KBM-7 (cell line): ENCODE data around the gene PRDX2.

Experiments used
- DNase-seq: peaks from one replicate; pipeline ENCODE4 v3.0.0-alpha.2; 2015
- in situ Hi-C: fragments of 300-500 bp; cut with MboI; formaldehyde crosslinking; loops from 2 replicates; pipeline ENCODE4 v1.14.3; 2020; ENCODE audit warnings: low sequenced_read_pairs, low pct_unique_long_range_greater_than_20kb, mixed read lengths

PRDX2 gene

GRCh38 chr19:12784394-12784870, 17.2 kb downstream of the PRDX2 start:
- in situ Hi-C loops, result no loop called here

DNA sequence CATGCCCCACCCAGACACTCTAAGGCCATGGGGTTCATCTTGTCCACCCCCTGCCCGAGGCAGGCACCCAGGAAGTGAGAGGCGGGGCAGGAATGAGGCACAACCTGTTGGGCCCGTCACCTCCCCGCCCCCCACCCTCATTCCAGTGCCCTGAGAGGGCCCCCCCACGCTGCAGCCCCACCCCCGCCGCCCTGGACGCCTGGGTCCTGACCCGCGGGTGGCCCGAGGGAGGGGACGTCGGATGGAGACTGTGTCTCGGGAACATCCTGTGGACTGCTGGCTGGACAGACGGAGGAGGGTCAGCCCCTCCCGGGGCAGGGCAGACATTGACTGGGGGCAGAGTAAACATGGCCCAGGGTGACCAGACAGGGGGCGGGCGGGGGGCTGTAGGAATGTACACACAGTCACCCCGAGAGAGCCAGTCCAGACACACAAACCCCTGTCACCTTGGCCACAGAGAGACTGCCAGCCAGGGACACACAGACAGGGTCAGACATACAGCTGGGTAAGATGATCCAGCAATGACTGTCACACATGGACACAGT, 17.7 kb downstream of the PRDX2 start:
- in situ Hi-C loops, result no loop called here
- DNase-seq, result no peak

More at GRCh38 chr19:12784394-12784870, 17.2 kb downstream of the PRDX2 start:
- no peak for DNase-seq

GRCh38 chr19:12783291-12783848, 18.2 kb downstream of the PRDX2 start:
- DNase-seq, result no peak
- in situ Hi-C loops, result no loop called here

- in situ Hi-C loops, result no loop called here
- peak; percentile 77 for DNase-seq
Measured at GRCh38 chr19:12782424-12783290, 18.9 kb downstream of the PRDX2 start.

GRCh38 chr19:12782174-12782423, 19.5 kb downstream of the PRDX2 start:
- in situ Hi-C loops, result no loop called here
- DNase-seq, result no peak

- DNase-seq, result peak; percentile 29
- in situ Hi-C loops, result no loop called here
Measured at GRCh38 chr19:12779162-12779993, 22.2 kb downstream of the PRDX2 start.

GRCh38 chr19:12778905-12779161, 22.8 kb downstream of the PRDX2 start:
- no peak for DNase-seq
- in situ Hi-C loops, result no loop called here

GRCh38 chr19:12778017-12778904, 23.3 kb downstream of the PRDX2 start:
- in situ Hi-C loops, result no loop called here
- DNase-seq, result peak; percentile 54

DNA sequence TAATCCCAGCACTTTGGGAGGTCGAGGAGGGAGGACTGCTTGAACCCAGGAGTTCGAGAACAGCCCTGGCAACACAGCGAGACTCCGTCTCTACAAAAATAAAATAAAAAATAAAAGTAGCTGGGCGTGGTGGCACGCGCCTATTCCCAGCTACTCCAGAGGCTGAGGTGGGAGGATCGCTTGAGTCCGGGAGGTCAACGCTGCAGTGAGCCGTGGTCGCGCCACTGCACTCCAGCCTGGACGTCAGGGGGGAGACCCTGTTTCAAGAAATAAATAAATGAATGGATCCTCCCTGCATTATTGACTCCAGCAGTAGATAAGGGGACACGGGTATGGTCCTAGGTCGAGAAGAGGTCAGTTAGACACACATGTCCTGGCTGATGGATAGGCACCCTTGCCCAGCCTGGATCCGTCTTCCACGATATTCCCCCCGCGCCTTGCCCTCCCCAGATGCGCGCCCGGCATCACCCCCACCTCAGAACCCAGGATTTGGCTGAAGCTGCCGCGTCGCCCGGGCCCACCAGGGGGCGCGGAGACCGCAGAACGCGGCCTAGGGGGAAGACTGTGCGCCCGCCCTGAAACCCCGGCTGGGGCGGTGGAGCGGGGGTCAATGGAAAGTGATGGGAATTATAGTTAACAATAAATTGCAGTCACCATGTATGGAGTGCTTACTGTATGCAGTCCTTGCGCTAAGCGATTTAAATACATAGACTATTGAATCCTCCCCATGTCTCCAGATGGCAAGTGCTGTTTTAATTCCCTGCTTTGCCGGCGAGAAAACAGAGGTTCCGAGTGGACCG, 24.2 kb downstream of the PRDX2 start:
- in situ Hi-C loops, result no loop called here

GRCh38 chr19:12774588-12775555, 26.7 kb downstream of the PRDX2 start, which contains the start of gene HOOK2:
HOOK2 (minus strand) TSS chr19:12775552; CDS start chr19:12775449, 103 bp downstream.
- DNase-seq, result no peak

More for the DNA sequence above, 24.2 kb downstream of the PRDX2 start:
- peak; percentile 83 for DNase-seq

GRCh38 chr19:12773571-12773970, 28.0 kb downstream of the PRDX2 start:
- in situ Hi-C loops, result no loop called here
- peak; percentile 39 for DNase-seq

More at GRCh38 chr19:12774588-12775555, 26.7 kb downstream of the PRDX2 start, which contains the start of gene HOOK2:
- in situ Hi-C loops, result no loop called here

DNA sequence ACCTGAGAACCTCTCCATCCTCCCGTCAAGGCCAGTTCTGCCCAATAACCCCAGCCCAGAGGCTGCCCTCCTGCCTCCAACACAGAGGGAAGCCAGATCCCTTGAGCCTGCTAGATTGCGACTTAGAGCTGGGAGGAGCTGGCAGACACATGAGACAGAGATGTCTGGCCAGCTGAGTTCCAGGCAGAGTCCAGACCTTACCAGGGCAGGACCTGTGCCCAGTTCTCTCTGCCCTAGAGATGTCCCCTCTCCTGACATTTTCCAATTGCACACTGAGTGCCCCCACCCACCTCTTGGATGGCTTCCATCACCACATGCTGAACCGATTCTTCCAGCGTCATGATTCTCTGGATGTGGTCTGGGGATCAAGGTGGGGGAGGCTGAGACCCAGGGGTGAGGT, 29.3 kb downstream of the PRDX2 start:
- DNase-seq, result no peak
- in situ Hi-C loops, result no loop called here

DNA sequence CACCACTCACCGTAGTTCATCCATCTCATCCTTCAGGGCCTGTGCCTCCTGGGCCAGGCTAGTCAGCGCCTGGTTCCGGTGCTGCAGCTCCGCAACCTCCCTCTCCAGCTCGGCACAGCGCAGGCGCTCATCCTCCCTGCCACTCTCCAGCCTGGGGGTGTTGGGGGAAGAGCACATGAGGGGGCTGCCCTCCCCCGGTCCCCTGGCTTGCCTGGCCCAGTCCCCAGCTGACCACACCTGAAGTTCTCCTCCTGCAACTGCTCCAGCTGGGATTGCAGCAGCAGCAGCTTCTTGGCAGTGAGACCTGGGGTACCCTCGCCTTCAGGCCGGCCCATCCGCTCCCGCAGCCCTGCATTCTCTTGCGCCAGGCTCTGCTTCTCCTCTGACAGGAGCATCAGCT, 30.7 kb downstream of the PRDX2 start:
- in situ Hi-C loops, result no loop called here

GRCh38 chr19:12769689-12770088, 31.9 kb downstream of the PRDX2 start:
- no peak for DNase-seq

More for the DNA sequence above, 30.7 kb downstream of the PRDX2 start:
- DNase-seq, result no peak

DNA sequence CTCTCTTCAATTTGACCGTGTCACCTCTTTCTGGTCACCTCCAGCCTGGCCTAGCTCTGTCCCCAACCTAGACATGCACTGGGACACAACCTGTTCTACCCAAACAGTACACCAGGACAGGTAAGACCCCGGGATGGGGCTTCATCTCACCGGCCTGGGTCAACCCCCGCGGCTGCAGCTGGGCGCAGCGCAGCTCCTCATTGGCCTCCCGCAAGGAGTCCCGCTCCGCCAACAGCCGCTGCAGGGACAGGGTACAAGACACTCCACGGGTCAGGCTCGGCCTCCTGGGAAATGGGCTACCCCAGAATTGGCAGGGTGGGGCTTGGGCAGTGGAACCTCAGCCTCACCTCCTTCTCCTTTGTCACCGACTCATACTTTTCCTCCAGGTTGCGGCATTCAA, 33.9 kb downstream of the PRDX2 start:
- in situ Hi-C loops, result no loop called here
- DNase-seq, result no peak

More at GRCh38 chr19:12769689-12770088, 31.9 kb downstream of the PRDX2 start:
- in situ Hi-C loops, result no loop called here

- in situ Hi-C loops, result no loop called here
- no peak for DNase-seq
Measured at GRCh38 chr19:12767150-12767549, 34.5 kb downstream of the PRDX2 start.

- no peak for DNase-seq
Measured at GRCh38 chr19:12766051-12766521, 35.5 kb downstream of the PRDX2 start.

More at GRCh38 chr19:12766051-12766521, 35.5 kb downstream of the PRDX2 start:
- in situ Hi-C loops, result no loop called here
